OCI-LY3 (cell line): ENCODE data around the gene AGAP1.

Experiments
- H2AFZ ChIP-seq: fragments of 200-600, 300-600 bp; shearing (Covaris generic); 2 replicates; pipeline ENCODE4 v1.6.0; 2014; ENCODE audit warnings: antibody characterized with exemption, low read depth, low read length
- H3K27ac ChIP-seq: fragments of 200-600, 300-600 bp; sonication (generic); 2 replicates; pipeline ENCODE4 v1.5.1; 2014; ENCODE audit warnings: mild to moderate bottlenecking, low read length, moderate library complexity, mixed read lengths
- H3K27me3 ChIP-seq: fragments of 200-600, 300-600 bp; sonication (generic); 2 replicates; pipeline ENCODE4 v1.6.1; 2014; ENCODE audit warnings: low read depth, low read length, mixed read lengths
- H3K36me3 ChIP-seq: fragments of 200-600, 300-600 bp; sonication (generic); replicated peaks from 2 replicates; pipeline ENCODE3; 2014; ENCODE audit warnings: low read depth, low read length, mixed read lengths
- H3K4me1 ChIP-seq: fragments of 300-600, 200-600 bp; sonication (generic); 2 replicates; pipeline ENCODE4 v1.6.1; 2014; ENCODE audit warnings: low read length, mixed read lengths
- H3K4me2 ChIP-seq: fragments of 200-600, 300-600 bp; sonication (generic); 2 replicates; pipeline ENCODE4 v1.6.1; 2014; ENCODE audit warnings: low read length, mixed read lengths
- H3K4me3 ChIP-seq: fragments of 300-600, 200-600 bp; sonication (generic); 2 replicates; pipeline ENCODE4 v1.5.1; 2014; ENCODE audit warnings: antibody characterized with exemption, mild to moderate bottlenecking, low read length, moderate library complexity
- H3K79me2 ChIP-seq: fragments of 300-600, 200-600 bp; shearing (Covaris generic); 2 replicates; pipeline ENCODE4 v1.6.1; 2014; ENCODE audit warnings: mild to moderate bottlenecking, low read length, mixed read lengths
- H3K9ac ChIP-seq: fragments of 300-600, 200-600 bp; shearing (Covaris generic); 2 replicates; pipeline ENCODE4 v1.6.0; 2014; ENCODE audit warnings: mild to moderate bottlenecking, low read length, moderate library complexity
- H3K9me3 ChIP-seq: fragments of 200-600, 300-600 bp; shearing (Covaris generic); 2 replicates; pipeline ENCODE4 v1.6.1; 2014; ENCODE audit warnings: low read length, mixed read lengths; ENCODE audit not compliant: insufficient read depth
- H4K20me1 ChIP-seq: fragments of 200-600, 300-600 bp; sonication (generic); 2 replicates; pipeline ENCODE4 v1.6.1; 2016; ENCODE audit warnings: low read length, mixed read lengths; ENCODE audit not compliant: insufficient read depth
- EZH2phosphoT487 ChIP-seq: fragments of 200-600 bp; shearing (Covaris generic); IDR thresholded peaks from 2 replicates; pipeline ENCODE4 v1.6.1; 2018; ENCODE audit warnings: antibody characterized with exemption, mixed run types, low read depth
- TF ChIP-seq, protein P1 (sequence below): fragments of 200-600, 300-600 bp; sonication (generic); IDR thresholded peaks from 2 replicates; pipeline ENCODE4 v1.5.1; 2014; ENCODE audit warnings: antibody characterized with exemption, low read length, low read depth

The AGAP1 gene

DNA sequence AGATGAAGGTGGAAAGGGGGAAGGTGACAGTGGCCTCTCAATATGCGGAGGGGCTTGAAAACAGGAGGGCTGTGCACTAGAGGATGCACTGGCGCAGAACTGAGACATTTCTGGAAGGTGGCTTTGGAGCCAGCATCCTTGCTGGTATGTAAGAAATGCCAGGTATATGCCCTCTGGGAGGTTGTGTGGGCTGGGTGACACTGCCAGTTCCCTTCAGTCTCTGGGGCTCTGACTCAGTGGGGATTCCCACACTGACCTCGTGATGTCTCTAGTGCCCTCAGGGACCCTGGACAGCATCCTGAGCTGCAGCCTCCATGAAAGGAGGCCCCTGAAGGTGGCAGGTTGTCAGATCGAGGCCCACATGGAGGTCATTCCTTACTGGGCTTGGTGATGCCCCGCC lies 74.0 kb downstream of the AGAP1 start:
- no peak overlapping the region for H3K9ac ChIP-seq
- no peak overlapping the region for H3K4me3 ChIP-seq
- no peak overlapping the region for H2AFZ ChIP-seq
- H3K9me3 ChIP-seq: no peaks in the 10 kb centered on the region
- no peaks in the 10 kb centered on the region for H4K20me1 ChIP-seq
- no peaks in the 10 kb centered on the region for H3K27me3 ChIP-seq
- no peaks in the 10 kb centered on the region for H3K4me1 ChIP-seq
- no peak overlapping the region for H3K27ac ChIP-seq
- no peaks in the 10 kb centered on the region for H3K36me3 ChIP-seq
- no peaks in the 10 kb centered on the region for H3K79me2 ChIP-seq
- H3K4me2 ChIP-seq: no peak overlapping the region
- TF ChIP-seq, protein P1, sequence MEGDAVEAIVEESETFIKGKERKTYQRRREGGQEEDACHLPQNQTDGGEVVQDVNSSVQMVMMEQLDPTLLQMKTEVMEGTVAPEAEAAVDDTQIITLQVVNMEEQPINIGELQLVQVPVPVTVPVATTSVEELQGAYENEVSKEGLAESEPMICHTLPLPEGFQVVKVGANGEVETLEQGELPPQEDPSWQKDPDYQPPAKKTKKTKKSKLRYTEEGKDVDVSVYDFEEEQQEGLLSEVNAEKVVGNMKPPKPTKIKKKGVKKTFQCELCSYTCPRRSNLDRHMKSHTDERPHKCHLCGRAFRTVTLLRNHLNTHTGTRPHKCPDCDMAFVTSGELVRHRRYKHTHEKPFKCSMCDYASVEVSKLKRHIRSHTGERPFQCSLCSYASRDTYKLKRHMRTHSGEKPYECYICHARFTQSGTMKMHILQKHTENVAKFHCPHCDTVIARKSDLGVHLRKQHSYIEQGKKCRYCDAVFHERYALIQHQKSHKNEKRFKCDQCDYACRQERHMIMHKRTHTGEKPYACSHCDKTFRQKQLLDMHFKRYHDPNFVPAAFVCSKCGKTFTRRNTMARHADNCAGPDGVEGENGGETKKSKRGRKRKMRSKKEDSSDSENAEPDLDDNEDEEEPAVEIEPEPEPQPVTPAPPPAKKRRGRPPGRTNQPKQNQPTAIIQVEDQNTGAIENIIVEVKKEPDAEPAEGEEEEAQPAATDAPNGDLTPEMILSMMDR: no peak
- no peak for TF ChIP-seq EZH2phosphoT487

DNA sequence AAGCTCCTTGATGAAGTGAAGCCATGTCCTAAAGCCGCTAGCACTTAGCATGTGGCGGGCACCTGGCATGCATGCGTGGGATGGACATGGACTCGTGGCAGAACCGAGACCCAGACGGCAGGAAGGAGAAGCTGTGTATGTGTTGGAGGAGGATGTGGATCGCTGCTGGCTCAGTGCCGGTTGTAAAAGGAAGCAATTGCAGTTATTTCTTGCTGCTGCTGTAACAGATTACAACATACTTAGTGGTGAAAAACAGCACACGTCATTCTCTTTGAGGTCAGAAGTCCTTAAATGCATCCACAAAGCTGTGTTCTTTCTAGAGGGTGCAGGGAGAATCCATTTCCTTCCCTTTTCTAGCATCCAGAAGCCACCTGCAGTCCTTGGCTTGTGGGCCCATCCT lies 74.6 kb downstream of the AGAP1 start:
- no peak for TF ChIP-seq EZH2phosphoT487
- TF ChIP-seq, protein P1: no peak
- Histone ChIP-seq H3K9me3 (no peaks in the 10 kb centered on the region), H3K79me2 (no peaks in the 10 kb centered on the region), H3K9ac (no peak overlapping the region), H3K4me3 (no peak overlapping the region), H3K4me2 (no peak overlapping the region), H3K27me3 (no peaks in the 10 kb centered on the region), H4K20me1 (no peaks in the 10 kb centered on the region), H3K4me1 (no peaks in the 10 kb centered on the region), H3K27ac (no peak overlapping the region), H2AFZ (no peak overlapping the region), H3K36me3 (no peaks in the 10 kb centered on the region)

DNA sequence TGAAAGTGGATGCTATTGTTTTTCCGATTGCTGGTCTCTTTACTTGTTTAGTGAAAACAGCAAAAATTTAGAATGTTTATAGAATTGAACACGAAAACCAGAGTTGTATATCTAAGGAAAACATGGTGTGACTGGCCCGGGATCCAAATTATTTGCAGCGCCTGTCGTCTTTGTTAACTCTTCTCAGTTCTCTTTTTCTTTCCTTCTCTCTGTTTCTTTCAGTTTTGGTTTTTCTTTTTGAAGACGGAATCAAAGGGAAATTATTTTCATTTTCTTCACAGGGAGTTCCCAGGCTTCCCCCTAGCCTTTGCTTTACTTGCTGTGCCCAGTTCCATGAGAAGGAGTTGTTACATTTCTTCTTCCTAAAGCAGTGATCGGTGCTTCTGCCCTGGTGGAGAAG lies 76.0 kb downstream of the AGAP1 start:
- Histone ChIP-seq H3K27me3 (no peaks in the 10 kb centered on the region), H3K9ac (no peak overlapping the region), H3K27ac (no peak overlapping the region), H3K4me3 (no peak overlapping the region), H3K9me3 (no peaks in the 10 kb centered on the region), H4K20me1 (no peaks in the 10 kb centered on the region), H2AFZ (no peak overlapping the region), H3K79me2 (no peaks in the 10 kb centered on the region), H3K4me1 (no peaks in the 10 kb centered on the region), H3K4me2 (no peak overlapping the region), H3K36me3 (no peaks in the 10 kb centered on the region)
- TF ChIP-seq, protein P1: no peak
- TF ChIP-seq EZH2phosphoT487: no peak

DNA sequence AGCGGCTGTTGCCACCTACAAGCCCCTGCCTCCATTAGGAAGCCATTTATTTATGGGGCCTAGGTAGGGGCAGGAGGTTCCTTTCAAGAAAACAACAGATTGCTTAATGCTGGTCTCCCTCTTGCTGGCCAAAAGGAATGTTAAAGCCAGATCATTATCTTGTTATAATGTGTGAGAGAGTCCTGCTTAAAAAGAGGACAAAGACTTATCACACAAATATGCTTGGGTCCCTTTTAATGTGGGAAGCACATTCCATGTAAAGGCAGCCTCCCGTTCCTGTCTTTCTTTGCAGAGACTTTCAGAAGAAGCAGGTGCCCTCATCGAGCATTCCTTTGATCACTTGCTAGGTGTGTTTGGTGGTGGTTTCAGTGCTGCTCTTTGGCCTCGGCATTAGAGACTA lies 76.4 kb downstream of the AGAP1 start:
- Histone ChIP-seq H3K4me2 (no peak overlapping the region), H4K20me1 (no peaks in the 10 kb centered on the region), H3K27ac (no peak overlapping the region)

More for the DNA sequence above, 76.4 kb downstream of the AGAP1 start:
- TF ChIP-seq EZH2phosphoT487: no peak
- TF ChIP-seq, protein P1: no peak
- no peak overlapping the region for H3K4me3 ChIP-seq
- no peaks in the 10 kb centered on the region for H3K4me1 ChIP-seq
- no peaks in the 10 kb centered on the region for H3K36me3 ChIP-seq
- H3K79me2 ChIP-seq: no peaks in the 10 kb centered on the region
- no peaks in the 10 kb centered on the region for H3K9me3 ChIP-seq
- no peaks in the 10 kb centered on the region for H3K27me3 ChIP-seq
- no peak overlapping the region for H2AFZ ChIP-seq
- no peak overlapping the region for H3K9ac ChIP-seq
